Measurements from ENCODE around the gene MX2. TPM values are rescaled to one million over a fixed set of nuclear protein-coding genes. Genes with fewer than 3 reads are reported as not detected.

Gene MX2
- total and polyA plus RNA-seq, 2 of the 8 experiments (the other 6 are each of a cell fraction or from before 2014, with no cell fraction given): 3.1 to 8.9 TPM

DNA sequence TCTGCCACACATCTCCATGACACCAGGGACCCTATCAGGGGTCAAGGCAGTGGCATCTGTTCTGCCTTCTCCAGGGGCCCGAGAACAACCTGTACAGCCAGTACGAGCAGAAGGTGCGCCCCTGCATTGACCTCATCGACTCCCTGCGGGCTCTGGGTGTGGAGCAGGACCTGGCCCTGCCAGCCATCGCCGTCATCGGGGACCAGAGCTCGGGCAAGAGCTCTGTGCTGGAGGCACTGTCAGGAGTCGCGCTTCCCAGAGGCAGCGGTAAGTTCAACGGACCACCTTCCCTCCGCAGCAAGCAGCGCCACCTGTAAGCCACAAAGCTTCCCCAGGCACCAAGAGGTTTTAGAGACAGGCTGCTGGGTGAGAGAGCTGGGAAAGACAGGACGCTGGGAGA is 15.9 kb downstream of the MX2 start:
- DNase-seq (ENCODE audit: low read depth in 1 of 2, low spot score in 2 of 2): no peak
- no peaks in the 10 kb centered on the region; the same call in 1 of the 2 replicates for H3K79me1 ChIP-seq (ENCODE audit: low read depth, low read length)

More for the DNA sequence above, 15.9 kb downstream of the MX2 start:
- H3K4ac ChIP-seq (replicated peaks; ENCODE audit: insufficient read length, low read depth, low read length): no peak overlapping the region
- H2BK15ac ChIP-seq (ENCODE audit: low read length): no peak overlapping the region
- H3K79me2 ChIP-seq (ENCODE audit: control insufficient read depth in 1 of 2, insufficient read depth in 2 of 2, low read length in 2 of 2): no peaks in the 10 kb centered on the region
- no peak overlapping the region for H3K9ac ChIP-seq (replicated peaks in 1 of 4; ENCODE audit: extremely low read depth in 1 of 4, low read depth in 3 of 4, low read length in 3 of 4)
- H3K23me2 ChIP-seq (ENCODE audit: low read depth, low read length): no peaks in the 10 kb centered on the region
- no peak overlapping the region for H4K5ac ChIP-seq (ENCODE audit: insufficient read length, low read depth, low read length)
- H3K9me3 ChIP-seq (ENCODE audit: insufficient read depth in 2 of 2, low read depth in 1 of 2, low read length in 1 of 2): no peaks in the 10 kb centered on the region
- H2BK12ac ChIP-seq (ENCODE audit: low read depth, low read length): no peak overlapping the region
- no peaks in the 10 kb centered on the region; a peak in 1 of 7 replicates for H3K4me1 ChIP-seq (replicated peaks in 1 of 4; ENCODE audit: control insufficient read depth in 3 of 4, insufficient read depth in 4 of 4, low read length in 3 of 4)
- H2AFZ ChIP-seq (ENCODE audit: low read length): no peak overlapping the region
- no peaks in the 10 kb centered on the region; a peak in 1 of 7 replicates for H3K27me3 ChIP-seq (replicated peaks in 1 of 4; ENCODE audit: control insufficient read depth in 3 of 4, extremely low read depth in 1 of 4, insufficient read depth in 3 of 4, low read length in 3 of 4)
- no peak overlapping the region for H3K23ac ChIP-seq (ENCODE audit: insufficient read length)
- H3K14ac ChIP-seq (ENCODE audit: insufficient read length): no peak overlapping the region
- no peak overlapping the region for H3K27ac ChIP-seq (ENCODE audit: low read depth, low read length)
- no peak overlapping the region for H4K91ac ChIP-seq (replicated peaks; ENCODE audit: insufficient read length, low read length)
- H2BK20ac ChIP-seq (ENCODE audit: low read length): no peak overlapping the region
- no peaks in the 10 kb centered on the region for H3K36me3 ChIP-seq (ENCODE audit: control insufficient read depth in 2 of 4, insufficient read depth in 4 of 4, low read length in 3 of 4)
- FAIRE-seq: no peak
- POLR2A ChIA-PET (ENCODE audit: partially characterized antibody): no interaction called here
- H2BK120ac ChIP-seq (replicated peaks; ENCODE audit: low read depth, low read length): no peak overlapping the region
- no peak overlapping the region for H3K4me3 ChIP-seq (ENCODE audit: extremely low read depth in 1 of 4, insufficient read depth in 2 of 4, low read depth in 3 of 4, low read length in 4 of 4)
- no peak overlapping the region for H3K56ac ChIP-seq (replicated peaks; ENCODE audit: insufficient read length, low read depth, low read length)
- no peak overlapping the region for H3K4me2 ChIP-seq (ENCODE audit: insufficient read depth in 1 of 2, low read depth in 2 of 2, low read length in 2 of 2)
- no peak overlapping the region for H2AK5ac ChIP-seq (ENCODE audit: low read depth, low read length)
- CTCF ChIA-PET (ENCODE audit: partially characterized antibody): interaction anchor here (1.1 to 5.2 kb wide), 6 partner anchors 8 to 255 kb away, joined by 3 to 45 read pairs (median 4); no protein-coding TSS in a partner anchor
- H4K8ac ChIP-seq (ENCODE audit: extremely low read depth, insufficient read depth, low read length): no peak overlapping the region; the same call in 1 of the 2 replicates
- H4K20me1 ChIP-seq (replicated peaks in 1 of 2; ENCODE audit: control insufficient read depth in 1 of 2, insufficient read depth in 2 of 2, low read length in 2 of 2): no peaks in the 10 kb centered on the region
- TF ChIP-seq KDM5A (IDR thresholded peaks at IDR 0.05; ENCODE audit: low read length) (no peak), POLR2A (IDR thresholded peaks at IDR 0.05; ENCODE audit: control extremely low read depth in 1 of 2, low read depth in 2 of 2, low read length in 2 of 2) (no peak), SRF (IDR thresholded peaks at IDR 0.05; ENCODE audit: low read depth, low read length) (no peak), GTF2F1 (IDR thresholded peaks at IDR 0.05; ENCODE audit: borderline replicate concordance, low read depth, low read length) (no peak), SP2 (IDR thresholded peaks at IDR 0.05; ENCODE audit: low read length) (no peak), RAD21 (IDR thresholded peaks at IDR 0.05 in 1 of 2, conservative IDR thresholded peaks at IDR 0.05 in 1 of 2; ENCODE audit: low read depth in 2 of 2, low read length in 2 of 2) (peak in 1 of 2 experiments; percentile 21; a peak in 1 of 4 replicates), SAP30 (IDR thresholded peaks at IDR 0.05; ENCODE audit: insufficient read depth, insufficient replicate concordance, low read length) (no peak)
- WGBS, 2 experiments (ENCODE audit: extremely low coverage in 1 of 2, insufficient coverage in 1 of 2, insufficient read length in 1 of 2, insufficient replicate concordance in 2 of 2, low coverage in 1 of 2, low lambda C conversion rate in 2 of 2, missing lambda C conversion rate in 1 of 2): 85% methylated on average over 16 of the region's 16 CpGs; no CpG with 5 or more reads in 1 of the 2 experiments
- no peak overlapping the region for H3K18ac ChIP-seq (ENCODE audit: extremely low read depth, low read length)
- no peak overlapping the region for H2BK5ac ChIP-seq (ENCODE audit: low read depth, low read length)
